Hepatocyte (in vitro differentiated cells): Measurements from ENCODE around the gene NUMB.

Source experiments
- CTCF ChIP-seq: fragments of 200-600 bp; sonication (generic); IDR thresholded peaks from 2 replicates; pipeline ENCODE4 v1.5.1; 2016; ENCODE audit warnings: antibody characterized with exemption, mild to moderate bottlenecking; ENCODE audit not compliant: poor library complexity
- EZH2 ChIP-seq: fragments of 200-600 bp; sonication (generic); IDR thresholded peaks from 2 replicates; pipeline ENCODE4 v1.6.1; 2016; ENCODE audit warnings: antibody characterized with exemption, mild to moderate bottlenecking, borderline replicate concordance

GRCh38 chr14:73269729-73270531 lies 188.4 kb downstream of the NUMB start:
- no peak for TF ChIP-seq EZH2
- TF ChIP-seq CTCF: no peak
